T-cell (primary cell): ENCODE results near the gene FAM209B. TPM values are rescaled to one million over a fixed set of nuclear protein-coding genes. Genes with fewer than 3 reads are reported as not detected.
A peak's percentile ranks its signal among the peaks of the same experiment; 100 is the strongest.
"Not testable (repeated sequence)": the region's sequence is repeated elsewhere in the genome, so short reads cannot be mapped to it uniquely, and the experiment has no call there.

Source experiments
- ATAC-seq, 4 experiments: fragments of 200-7000 bp in 3 of 4; fragments of 150-1000 bp in 1 of 4; cut with Tn5 transposase; replicated peaks in 1 of 4; 1 replicate in 3 of 4; 2 replicates in 1 of 4; pipeline ENCODE4 v1.10.0; 2021; ENCODE audit warnings: moderate library complexity in 3 of 4, mild to moderate bottlenecking in 2 of 4, moderate number of reproducible peaks in 1 of 4
- CTCF ChIA-PET, 2 donors: fragments of 300-600 bp; sonication (Branson Sonifier 250); formaldehyde crosslinking; loops; one replicate each; lab custom pipeline; 2022; ENCODE audit warnings: antibody characterized with exemption in 2 of 2; lab: Charles Lee
- POLR2A ChIA-PET, 2 donors: fragments of 300-600 bp; sonication (Branson Sonifier 250); formaldehyde crosslinking; loops; one replicate each; lab custom pipeline; 2022; ENCODE audit warnings: antibody characterized with exemption in 2 of 2; lab: Charles Lee
- DNase-seq, 35 experiments: peaks; one replicate each; pipeline versions ENCODE4 v3.0.0 to v3.0.0-alpha.2; 2013 to 2023
- H3K27ac ChIP-seq: one replicate; pipeline ENCODE4 v1.5.1; 2013; ENCODE audit warnings: low read length
- H3K27me3 ChIP-seq, 2 experiments: replicated peaks in 1 of 2; 1 replicate in 1 of 2; 2 replicates in 1 of 2; pipeline versions ENCODE4 v1.6.1 to v1.7.0; 2013; ENCODE audit warnings: low read length in 1 of 2, mixed read lengths in 1 of 2; ENCODE audit not compliant: control insufficient read depth in 2 of 2, insufficient read depth in 2 of 2; ENCODE audit errors: extremely low read depth in 1 of 2
- H3K36me3 ChIP-seq, 2 donors: 1 replicate in 1 of 2; 2 replicates in 1 of 2; pipeline versions ENCODE4 v1.6.1 to v1.7.0; 2013; ENCODE audit warnings: low read length in 1 of 2; ENCODE audit not compliant: control insufficient read depth in 2 of 2, insufficient read depth in 1 of 2; ENCODE audit errors: extremely low read depth in 1 of 2
- H3K4me1 ChIP-seq, 2 experiments: 1 replicate in 1 of 2; 2 replicates in 1 of 2; pipeline versions ENCODE4 v1.6.1 to v1.7.0; 2013; ENCODE audit warnings: low read length in 2 of 2, mixed read lengths in 1 of 2; ENCODE audit not compliant: insufficient read depth in 2 of 2, control insufficient read depth in 1 of 2; ENCODE audit errors: extremely low read depth in 1 of 2
- H3K4me3 ChIP-seq, 2 donors: 1 replicate in 1 of 2; 2 replicates in 1 of 2; pipeline versions ENCODE4 v1.5.1 to v1.7.0; 2013; ENCODE audit warnings: mild to moderate bottlenecking in 2 of 2, low read length in 1 of 2, moderate library complexity in 1 of 2; ENCODE audit not compliant: control insufficient read depth in 1 of 2; ENCODE audit errors: extremely low read depth in 1 of 2
- H3K9me3 ChIP-seq: 2 replicates; pipeline ENCODE4 v1.7.0; 2013
- H3K27ac Mint-ChIP-seq, 2 donors: one replicate each; pipeline ENCODE4 v1.8.0; 2020 to 2021; ENCODE audit warnings: mild to moderate bottlenecking in 2 of 2, mixed read lengths in 2 of 2
- H3K27me3 Mint-ChIP-seq, 2 donors: one replicate each; pipeline ENCODE4 v1.8.0; 2021 to 2022; ENCODE audit warnings: mixed read lengths in 2 of 2
- H3K36me3 Mint-ChIP-seq: one replicate; pipeline ENCODE4 v1.8.0; 2021; ENCODE audit warnings: mixed read lengths
- H3K4me1 Mint-ChIP-seq, 3 donors: one replicate each; pipeline ENCODE4 v1.8.0; 2020 to 2022; ENCODE audit warnings: mixed read lengths in 3 of 3, mild to moderate bottlenecking in 1 of 3
- H3K4me3 Mint-ChIP-seq, 3 donors: one replicate each; pipeline ENCODE4 v1.8.0; 2020 to 2022; ENCODE audit warnings: mild to moderate bottlenecking in 3 of 3, mixed read lengths in 3 of 3, moderate library complexity in 3 of 3
- H3K9me3 Mint-ChIP-seq, 3 donors: one replicate each; pipeline ENCODE4 v1.8.0; 2020 to 2022; ENCODE audit warnings: mixed read lengths in 3 of 3
- WGBS: methylation state at CpG from one replicate; pipeline ENCODE4 v1.1.5; 2013; ENCODE audit warnings: missing lambda C conversion rate; ENCODE audit not compliant: insufficient coverage; 5-methylcytosine and 5-hydroxymethylcytosine counted together
- total RNA-seq, 35 experiments: library from RNA in 6 of 35; stranded (reverse) in 6 of 35; fragments of 120-200 nt in 1 of 35; gene quantifications; one replicate each; pipeline versions ENCODE4 v1.2.1 to v1.2.4 and lab custom pipeline; 2013 to 2026

The FAM209B gene
- total RNA-seq (1 to 10 TPM; 1.8 to 3.3 (median 2.9) TPM), total RNA-seq (lab: John Stamatoyannopoulos, UW) (0.11 to 1.8 (median 0.71) reads per million in 29 experiments)
- 1.2 TPM for total RNA-seq (2013)

GRCh38 chr20:56532946-56533345 lies at the start of gene FAM209B:
FAM209B (plus strand) TSS chr20:56533246; CDS start chr20:56533342, 96 bp downstream.
- H3K9me3 Mint-ChIP-seq, H3K27me3 Mint-ChIP-seq, H3K27ac Mint-ChIP-seq, H3K36me3 ChIP-seq, H3K27me3 ChIP-seq, H3K4me3 ChIP-seq, DNase-seq, CTCF ChIA-PET, H3K4me3 Mint-ChIP-seq, POLR2A ChIA-PET, H3K9me3 ChIP-seq, H3K4me1 Mint-ChIP-seq, ATAC-seq, H3K4me1 ChIP-seq, H3K27ac ChIP-seq: not testable (repeated sequence)
- H3K36me3 Mint-ChIP-seq, result peaks cover 16% of the 10 kb centered on the region
- WGBS, result 89% methylated on average over 6 of the region's 9 CpGs

- Histone ChIP-seq H3K27me3 (no peaks in the 10 kb centered on the region), H3K4me1 (peaks cover 18 to 22% of the 10 kb centered on the region in 2 experiments), H3K4me3 (peak overlapping the region in 1 of 2 donors; percentile 10), H3K27ac (peak overlapping the region; percentile 8), H3K36me3 (peaks cover 18 to 70% of the 10 kb centered on the region in 2 donors), H3K9me3 (no peaks in the 10 kb centered on the region)
- ChIA-PET CTCF (interaction anchor here in 1 of 2 donors (0.9 kb wide), 1 partner anchor 50 kb away, joined by 3 read pairs; no protein-coding TSS in a partner anchor), POLR2A (no interaction called here)
- DNase-seq, result peak in 16 of 35 experiments; percentile 5 to 44 (median 14)
- 48% methylated on average over 3 of the region's 7 CpGs for WGBS
- Mint-ChIP-seq H3K9me3 (no peaks in the 10 kb centered on the region), H3K4me1 (peaks cover 41 to 60% (median 46%) of the 10 kb centered on the region in 3 donors), H3K4me3 (peak overlapping the region; percentile 63 to 78 (median 67)), H3K27ac (peak overlapping the region; percentile 85 to 92), H3K27me3 (no peaks in the 10 kb centered on the region), H3K36me3 (peaks cover 75% of the 10 kb centered on the region)
- ATAC-seq, result peak in 3 of 4 experiments; percentile 66 to 84 (median 69)
Measured at GRCh38 chr20:56483970-56484369, 49.1 kb upstream of the FAM209B start.

GRCh38 chr20:56487216-56487615 lies 45.8 kb upstream of the FAM209B start:
- Histone ChIP-seq H3K4me3 (no peak overlapping the region), H3K9me3 (no peaks in the 10 kb centered on the region), H3K36me3 (peaks cover 29 to 61% of the 10 kb centered on the region in 2 donors), H3K27me3 (no peaks in the 10 kb centered on the region), H3K4me1 (peaks cover 18 to 22% of the 10 kb centered on the region in 2 experiments), H3K27ac (no peak overlapping the region)
- Mint-ChIP-seq H3K4me1 (peaks cover 35 to 46% (median 40%) of the 10 kb centered on the region in 3 donors), H3K9me3 (no peaks in the 10 kb centered on the region), H3K4me3 (no peak overlapping the region), H3K27ac (no peak overlapping the region), H3K27me3 (no peaks in the 10 kb centered on the region), H3K36me3 (peaks cover 70% of the 10 kb centered on the region)
- DNase-seq (no peak), ATAC-seq (no peak)
- ChIA-PET POLR2A (no interaction called here), CTCF (no interaction called here)
- WGBS, result 87% methylated on average over 9 of the region's 11 CpGs

GRCh38 chr20:56488566-56488965 lies 44.5 kb upstream of the FAM209B start:
- H3K36me3 ChIP-seq, result peaks cover 32 to 63% of the 10 kb centered on the region in 2 donors
- CTCF ChIA-PET, result no interaction called here
- no peak overlapping the region for H3K4me3 Mint-ChIP-seq
- no peaks in the 10 kb centered on the region for H3K27me3 Mint-ChIP-seq
- no peaks in the 10 kb centered on the region for H3K9me3 ChIP-seq
- no peak overlapping the region for H3K27ac ChIP-seq
- H3K27me3 ChIP-seq, result no peaks in the 10 kb centered on the region
- ATAC-seq (no peak), DNase-seq (no peak)
- H3K4me1 Mint-ChIP-seq, result peaks cover 25 to 35% (median 32%) of the 10 kb centered on the region in 3 donors
- peaks cover 9 to 10% of the 10 kb centered on the region in 2 experiments for H3K4me1 ChIP-seq
- peaks cover 69% of the 10 kb centered on the region for H3K36me3 Mint-ChIP-seq
- H3K9me3 Mint-ChIP-seq, result no peaks in the 10 kb centered on the region
- H3K4me3 ChIP-seq, result no peak overlapping the region
- POLR2A ChIA-PET, result no interaction called here
- WGBS, result 92% methylated on average over 4 of the region's 5 CpGs
- H3K27ac Mint-ChIP-seq, result no peak overlapping the region

- Mint-ChIP-seq H3K9me3 (peaks cover 2 to 4% (median 2%) of the 10 kb centered on the region in 3 donors), H3K4me3 (no peak overlapping the region), H3K4me1 (peaks cover 5 to 18% (median 12%) of the 10 kb centered on the region in 3 donors), H3K27ac (no peak overlapping the region), H3K36me3 (peaks cover 24% of the 10 kb centered on the region), H3K27me3 (no peaks in the 10 kb centered on the region)
- POLR2A ChIA-PET, result no interaction called here
- Histone ChIP-seq H3K27ac (no peak overlapping the region), H3K36me3 (peaks cover 0 to 11% of the 10 kb centered on the region in 2 donors), H3K4me3 (no peak overlapping the region), H3K9me3 (peaks cover 2% of the 10 kb centered on the region), H3K27me3 (no peaks in the 10 kb centered on the region), H3K4me1 (peaks cover 3 to 10% of the 10 kb centered on the region in 2 experiments)
- WGBS, result no CpG with 5 or more reads among the region's 1 CpG
- ATAC-seq (no peak), DNase-seq (no peak)
- CTCF ChIA-PET, result interaction anchor here in 1 of 2 donors (0.5 kb wide), 1 partner anchor 43 kb away, joined by 4 read pairs; no protein-coding TSS in a partner anchor
Measured at GRCh38 chr20:56501116-56501515, 31.9 kb upstream of the FAM209B start.

GRCh38 chr20:56503916-56504315 lies 29.1 kb upstream of the FAM209B start:
- H3K27me3 ChIP-seq, result no peaks in the 10 kb centered on the region
- Mint-ChIP-seq H3K36me3 (peaks cover 5% of the 10 kb centered on the region), H3K27me3 (no peaks in the 10 kb centered on the region), H3K9me3 (no peaks in the 10 kb centered on the region), H3K4me3 (no peak overlapping the region), H3K27ac (peak overlapping the region in 1 of 2 donors; percentile 34), H3K4me1 (peaks cover 13 to 18% (median 14%) of the 10 kb centered on the region in 3 donors)
- DNase-seq (no peak), ATAC-seq (no peak)
- H3K27ac ChIP-seq, result no peak overlapping the region
- peaks cover 3 to 10% of the 10 kb centered on the region in 2 experiments for H3K4me1 ChIP-seq
- ChIA-PET POLR2A (no interaction called here), CTCF (interaction anchor here in 1 of 2 donors (1.1 kb wide), 1 partner anchor 1707 kb away, joined by 3 read pairs; no protein-coding TSS in a partner anchor)
- peaks cover 0 to 7% of the 10 kb centered on the region in 2 donors for H3K36me3 ChIP-seq
- WGBS, result 100% methylated on average over 3 of the region's 8 CpGs
- H3K9me3 ChIP-seq, result no peaks in the 10 kb centered on the region
- no peak overlapping the region for H3K4me3 ChIP-seq
